Activated CD8-positive, alpha-beta T cell treated with anti-CD3 and anti-CD28 coated beads, Interleukin-2, amount 10 ng/mL, durations not matched to agents 7 days and 5 days (primary cell): Measurements from ENCODE around the gene DPH5. TPM values are rescaled to one million over a fixed set of nuclear protein-coding genes. Genes with fewer than 3 reads are reported as not detected.
A peak's percentile ranks its signal among the peaks of the same experiment; 100 is the strongest.
"Not testable (repeated sequence)": the region's sequence is repeated elsewhere in the genome, so short reads cannot be mapped to it uniquely, and the experiment has no call there.

Experiments
- ATAC-seq: fragments of 150-1000 bp; cut with Tn5 transposase; one replicate; pipeline ENCODE4 v1.10.0; 2021; ENCODE audit warnings: moderate library complexity
- CTCF ChIA-PET: fragments of 350-600 bp; sonication (Branson Sonifier 250); formaldehyde crosslinking; loops from one replicate; lab custom pipeline; 2021; ENCODE audit warnings: antibody characterized with exemption; lab: Charles Lee
- POLR2A ChIA-PET: fragments of 350-600 bp; sonication (Branson Sonifier 250); formaldehyde crosslinking; loops from one replicate; lab custom pipeline; 2021; ENCODE audit warnings: antibody characterized with exemption; lab: Charles Lee
- DNase-seq: peaks from one replicate; pipeline ENCODE4 v3.0.0-alpha.2; 2020
- H3K27ac Mint-ChIP-seq: one replicate; pipeline ENCODE4 v1.8.0; 2021; ENCODE audit warnings: mild to moderate bottlenecking, mixed read lengths
- H3K27me3 Mint-ChIP-seq: one replicate; pipeline ENCODE4 v1.8.0; 2021; ENCODE audit warnings: low read depth, mixed read lengths
- H3K36me3 Mint-ChIP-seq: one replicate; pipeline ENCODE4 v1.8.0; 2021; ENCODE audit warnings: low read depth, mixed read lengths
- H3K4me1 Mint-ChIP-seq: one replicate; pipeline ENCODE4 v1.8.0; 2021; ENCODE audit warnings: low read depth, mixed read lengths
- H3K4me3 Mint-ChIP-seq: one replicate; pipeline ENCODE4 v1.8.0; 2021; ENCODE audit warnings: mild to moderate bottlenecking, mixed read lengths
- H3K9me3 Mint-ChIP-seq: one replicate; pipeline ENCODE4 v1.8.0; 2022; ENCODE audit warnings: mixed read lengths; ENCODE audit not compliant: insufficient read depth
- total RNA-seq, 2 experiments: library from RNA; stranded (reverse); gene quantifications; one replicate each; pipeline ENCODE4 v1.2.3, GENCODE V29; 2021

Gene DPH5
- total RNA-seq, 2 experiments from 2014 or later, result 37.8 to 41.7 TPM

- DNase-seq, ATAC-seq, H3K27me3 Mint-ChIP-seq, POLR2A ChIA-PET, H3K4me3 Mint-ChIP-seq: not testable (repeated sequence)
- CTCF ChIA-PET, result interaction anchor here (0.9 to 1.5 kb wide), 5 partner anchors 29 to 335 kb away, joined by 3 to 4 read pairs (median 3); no protein-coding TSS in a partner anchor
- H3K9me3 Mint-ChIP-seq, result peaks cover 39% of the 10 kb centered on the region
- H3K27ac Mint-ChIP-seq, result peak overlapping the region; percentile 40
- peaks cover 47% of the 10 kb centered on the region for H3K4me1 Mint-ChIP-seq
- H3K36me3 Mint-ChIP-seq, result peaks cover 67% of the 10 kb centered on the region
These were observed 72.6 kb downstream of the DPH5 start for GRCh38 chr1:100952970-100953369.

GRCh38 chr1:100952104-100952745 lies 73.4 kb downstream of the DPH5 start:
- Mint-ChIP-seq H3K27ac (no peak overlapping the region), H3K4me1 (peaks cover 54% of the 10 kb centered on the region), H3K4me3 (no peak overlapping the region), H3K9me3 (peaks cover 41% of the 10 kb centered on the region), H3K36me3 (peaks cover 75% of the 10 kb centered on the region), H3K27me3 (no peaks in the 10 kb centered on the region)
- CTCF ChIA-PET, result interaction anchor here (0.9 kb wide), 1 partner anchor 48 kb away, joined by 3 read pairs; no protein-coding TSS in a partner anchor
- POLR2A ChIA-PET, result no interaction called here
- no peak for DNase-seq
- no peak for ATAC-seq

GRCh38 chr1:100950781-100951180 lies 74.8 kb downstream of the DPH5 start:
- Mint-ChIP-seq H3K4me1 (peaks cover 64% of the 10 kb centered on the region), H3K9me3 (peaks cover 47% of the 10 kb centered on the region), H3K27me3 (no peaks in the 10 kb centered on the region), H3K36me3 (peaks cover 84% of the 10 kb centered on the region), H3K27ac (peak overlapping the region; percentile 40), H3K4me3 (no peak overlapping the region)
- CTCF ChIA-PET, result interaction anchor here (0.9 to 2.5 kb wide), 5 partner anchors 13 to 338 kb away, joined by 3 to 12 read pairs (median 5); no protein-coding TSS in a partner anchor
- DNase-seq (no peak), ATAC-seq (no peak)
- POLR2A ChIA-PET, result interaction anchor here (0.7 to 1.2 kb wide), 2 partner anchors 10 to 24 kb away, joined by 3 read pairs; no protein-coding TSS in a partner anchor

- ATAC-seq, result no peak
- DNase-seq, result no peak
- no peaks in the 10 kb centered on the region for H3K27me3 Mint-ChIP-seq
- no peak overlapping the region for H3K4me3 Mint-ChIP-seq
- CTCF ChIA-PET, result interaction anchor here (0.9 to 3.3 kb wide), 8 partner anchors 13 to 359 kb away, joined by 3 to 12 read pairs (median 4); no protein-coding TSS in a partner anchor
- H3K9me3 Mint-ChIP-seq, result peaks cover 50% of the 10 kb centered on the region
- peaks cover 64% of the 10 kb centered on the region for H3K4me1 Mint-ChIP-seq
- POLR2A ChIA-PET, result interaction anchor here (1.2 to 1.6 kb wide), 3 partner anchors 10 to 286 kb away, joined by 3 to 6 read pairs (median 4); partner anchors contain the start of gene S1PR1
- peaks cover 88% of the 10 kb centered on the region for H3K36me3 Mint-ChIP-seq
- peak overlapping the region; percentile 35 for H3K27ac Mint-ChIP-seq
These were observed 75.2 kb downstream of the DPH5 start for GRCh38 chr1:100950337-100950736.

- H3K27ac Mint-ChIP-seq, result peak overlapping the region; percentile 87
- peaks cover 64% of the 10 kb centered on the region for H3K4me1 Mint-ChIP-seq
- H3K27me3 Mint-ChIP-seq, result not testable (repeated sequence)
- ChIA-PET CTCF (interaction anchor here (0.7 to 3.3 kb wide), 17 partner anchors 9 to 405 kb away, joined by 3 to 13 read pairs (median 4); no protein-coding TSS in a partner anchor), POLR2A (interaction anchor here (0.6 to 1.6 kb wide), 12 partner anchors 11 to 338 kb away, joined by 3 to 6 read pairs (median 4); partner anchors contain the start of gene S1PR1)
- H3K4me3 Mint-ChIP-seq, result peak overlapping the region; percentile 63
- peaks cover 95% of the 10 kb centered on the region for H3K36me3 Mint-ChIP-seq
- peak; percentile 95 for DNase-seq
- H3K9me3 Mint-ChIP-seq, result peaks cover 50% of the 10 kb centered on the region
- ATAC-seq, result peak; percentile 98
These were observed 75.9 kb downstream of the DPH5 start for GRCh38 chr1:100949515-100950158.

- ChIA-PET CTCF (interaction anchor here (0.8 to 3.3 kb wide), 15 partner anchors 8 to 405 kb away, joined by 3 to 13 read pairs (median 4); no protein-coding TSS in a partner anchor), POLR2A (interaction anchor here (0.6 to 1.6 kb wide), 11 partner anchors 15 to 339 kb away, joined by 3 to 6 read pairs (median 4); partner anchors contain the start of gene S1PR1)
- not testable (repeated sequence) for H3K27me3 Mint-ChIP-seq
- peaks cover 93% of the 10 kb centered on the region for H3K36me3 Mint-ChIP-seq
- peaks cover 48% of the 10 kb centered on the region for H3K9me3 Mint-ChIP-seq
- H3K4me1 Mint-ChIP-seq, result peaks cover 64% of the 10 kb centered on the region
- H3K27ac Mint-ChIP-seq, result peak overlapping the region; percentile 87
- peak overlapping the region; percentile 63 for H3K4me3 Mint-ChIP-seq
- ATAC-seq (peak; percentile 36), DNase-seq (peak; percentile 23)
These were observed 76.7 kb downstream of the DPH5 start for GRCh38 chr1:100948721-100949405.

GRCh38 chr1:100947816-100948215 lies 77.8 kb downstream of the DPH5 start:
- POLR2A ChIA-PET, H3K27ac Mint-ChIP-seq, H3K27me3 Mint-ChIP-seq, DNase-seq, ATAC-seq, H3K4me3 Mint-ChIP-seq: not testable (repeated sequence)
- peaks cover 94% of the 10 kb centered on the region for H3K36me3 Mint-ChIP-seq
- peaks cover 37% of the 10 kb centered on the region for H3K9me3 Mint-ChIP-seq
- H3K4me1 Mint-ChIP-seq, result peaks cover 67% of the 10 kb centered on the region
- CTCF ChIA-PET, result interaction anchor here (1.8 to 3.3 kb wide), 3 partner anchors 13 to 291 kb away, joined by 5 to 13 read pairs (median 9); no protein-coding TSS in a partner anchor

- Mint-ChIP-seq H3K9me3 (peaks cover 29% of the 10 kb centered on the region), H3K4me1 (peaks cover 74% of the 10 kb centered on the region), H3K36me3 (peaks cover 94% of the 10 kb centered on the region)
- H3K27ac Mint-ChIP-seq, H3K27me3 Mint-ChIP-seq, POLR2A ChIA-PET, H3K4me3 Mint-ChIP-seq, CTCF ChIA-PET, ATAC-seq, DNase-seq: not testable (repeated sequence)
These were observed 79.5 kb downstream of the DPH5 start for GRCh38 chr1:100946064-100946463.

GRCh38 chr1:100943533-100943932 lies 82.1 kb downstream of the DPH5 start:
- CTCF ChIA-PET, result interaction anchor here (3.4 kb wide), 1 partner anchor 345 kb away, joined by 12 read pairs; no protein-coding TSS in a partner anchor
- Mint-ChIP-seq H3K27me3 (no peaks in the 10 kb centered on the region), H3K27ac (no peak overlapping the region), H3K4me1 (peaks cover 58% of the 10 kb centered on the region), H3K9me3 (peaks cover 20% of the 10 kb centered on the region), H3K36me3 (peaks cover 85% of the 10 kb centered on the region), H3K4me3 (no peak overlapping the region)
- POLR2A ChIA-PET, result interaction anchor here (0.9 kb wide), 1 partner anchor 10 kb away, joined by 3 read pairs; no protein-coding TSS in a partner anchor
- DNase-seq (no peak), ATAC-seq (no peak)

- Mint-ChIP-seq H3K36me3 (peaks cover 85% of the 10 kb centered on the region), H3K27ac (no peak overlapping the region), H3K4me1 (peaks cover 48% of the 10 kb centered on the region), H3K4me3 (no peak overlapping the region), H3K27me3 (no peaks in the 10 kb centered on the region), H3K9me3 (peaks cover 19% of the 10 kb centered on the region)
- ChIA-PET CTCF (interaction anchor here (0.6 to 3.4 kb wide), 5 partner anchors 85 to 376 kb away, joined by 3 to 12 read pairs (median 4); no protein-coding TSS in a partner anchor), POLR2A (interaction anchor here (0.8 to 0.9 kb wide), 2 partner anchors 11 to 17 kb away, joined by 3 read pairs; no protein-coding TSS in a partner anchor)
- ATAC-seq (no peak), DNase-seq (no peak)
These were observed 83.1 kb downstream of the DPH5 start for GRCh38 chr1:100942304-100943046.
